HFF-Myc (cell line): Measurements from ENCODE around the gene CYREN.
"Not testable (repeated sequence)": the region's sequence is repeated elsewhere in the genome, so short reads cannot be mapped to it uniquely, and the experiment has no call there.

Experiments used
- DNase-seq: peaks from one replicate; pipeline ENCODE4 v3.0.0-alpha.2; 2011; ENCODE audit warnings: low read depth; ENCODE audit errors: extremely low read depth
- H3K4me3 ChIP-seq: replicated peaks from 2 replicates; pipeline ENCODE4 v1.5.1; 2011; ENCODE audit warnings: low read depth, mild to moderate bottlenecking, control low read depth, low read length
- CTCF ChIP-seq: IDR thresholded peaks from 2 replicates; pipeline ENCODE4 v1.5.1; 2012; ENCODE audit warnings: mild to moderate bottlenecking, low read depth, low read length, control low read depth; ENCODE audit errors: missing control alignments

The CYREN gene, protein sequence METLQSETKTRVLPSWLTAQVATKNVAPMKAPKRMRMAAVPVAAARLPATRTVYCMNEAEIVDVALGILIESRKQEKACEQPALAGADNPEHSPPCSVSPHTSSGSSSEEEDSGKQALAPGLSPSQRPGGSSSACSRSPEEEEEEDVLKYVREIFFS

GRCh38 chr7:135170274-135170997 lies at the start of gene CYREN:
CYREN (minus strand) TSS chr7:135170707; CDS start chr7:135168922, 1,785 bp downstream.
- peak within 1 kb of the TSS; percentile 84 for H3K4me3 ChIP-seq
- peak; percentile 58 for TF ChIP-seq CTCF
- DNase-seq, result peak; percentile 63

DNA sequence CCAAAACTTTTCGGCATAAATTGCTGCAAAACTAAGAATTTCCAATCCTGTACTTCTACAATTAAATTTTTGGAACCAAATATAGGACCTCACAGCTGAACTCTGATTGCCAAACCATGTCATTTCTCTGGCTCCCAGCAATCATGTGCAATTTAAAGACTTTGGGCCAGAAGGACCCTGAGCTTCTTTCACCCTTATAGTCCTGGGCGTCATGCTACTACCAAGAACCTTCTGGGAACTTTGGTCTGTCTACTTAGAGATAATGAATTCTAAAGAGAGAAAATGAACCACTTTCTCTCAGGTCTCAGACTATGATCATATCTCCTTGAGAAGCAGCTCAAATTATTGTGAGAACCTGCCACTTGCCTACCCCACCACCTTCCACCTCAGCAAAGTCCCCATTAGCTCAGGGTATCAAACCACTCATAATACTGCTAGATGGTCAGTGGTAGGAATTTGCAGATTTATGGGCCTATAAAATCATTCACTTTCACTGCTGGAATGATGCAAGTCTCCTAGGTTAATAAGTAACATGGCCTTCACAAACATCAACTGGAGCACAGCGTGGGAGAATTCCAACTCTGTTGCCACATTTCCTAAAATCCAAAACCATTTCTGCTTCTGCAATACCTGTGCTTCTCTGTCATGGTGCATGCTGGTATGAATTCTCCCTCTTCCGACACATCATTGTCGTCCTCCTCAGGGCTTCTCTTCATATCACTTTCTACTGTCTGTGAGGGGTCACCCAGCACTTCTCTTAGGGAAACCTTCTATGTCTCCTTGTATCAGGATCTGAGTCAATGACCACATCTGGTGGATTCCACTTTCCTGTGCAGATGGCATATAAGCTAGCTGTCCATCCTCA lies 47.4 kb upstream of the CYREN start:
- DNase-seq, result no peak
- no peak for TF ChIP-seq CTCF
- no peak overlapping the region for H3K4me3 ChIP-seq

DNA sequence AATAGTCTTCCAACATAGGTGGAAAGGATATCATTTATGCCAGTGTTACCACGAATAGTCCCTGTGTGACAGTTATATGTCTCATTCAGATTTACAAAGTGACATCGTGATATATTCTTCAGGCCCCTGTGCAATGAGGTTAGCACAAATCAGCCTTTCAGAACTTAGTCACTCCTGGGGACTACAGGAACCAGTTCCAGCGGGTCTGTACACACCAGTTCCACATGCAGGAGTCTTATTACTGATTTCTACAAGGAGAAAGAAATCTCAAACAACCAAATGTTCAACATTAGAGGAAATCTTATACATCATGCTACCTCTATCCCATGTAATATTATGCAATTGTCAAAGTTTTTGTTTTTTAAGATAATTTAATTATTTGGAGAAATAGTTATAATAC lies 45.2 kb upstream of the CYREN start:
- DNase-seq, result no peak
- no peak for TF ChIP-seq CTCF

DNA sequence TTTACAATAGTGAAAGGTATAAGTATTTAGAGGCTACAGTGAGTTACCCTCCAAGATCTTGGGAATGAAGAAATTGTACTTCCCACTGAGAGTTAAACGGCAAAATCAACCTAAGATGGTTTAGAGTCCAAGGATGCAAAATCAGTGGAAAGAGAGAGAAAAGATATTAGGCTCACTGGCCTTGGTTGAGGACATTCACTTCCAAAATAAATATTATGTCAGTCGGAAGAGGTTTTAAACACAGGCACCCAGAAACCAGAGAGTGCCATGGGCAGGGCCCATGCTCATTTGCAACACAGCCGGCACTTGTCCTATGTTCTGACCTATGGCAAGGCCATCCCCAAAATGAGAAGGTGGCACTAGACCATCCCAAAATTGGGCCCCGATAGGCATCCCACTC lies 44.7 kb upstream of the CYREN start:
- no peak for DNase-seq
- no peak overlapping the region for H3K4me3 ChIP-seq
- no peak for TF ChIP-seq CTCF

More for the DNA sequence above, 45.2 kb upstream of the CYREN start:
- no peak overlapping the region for H3K4me3 ChIP-seq

DNA sequence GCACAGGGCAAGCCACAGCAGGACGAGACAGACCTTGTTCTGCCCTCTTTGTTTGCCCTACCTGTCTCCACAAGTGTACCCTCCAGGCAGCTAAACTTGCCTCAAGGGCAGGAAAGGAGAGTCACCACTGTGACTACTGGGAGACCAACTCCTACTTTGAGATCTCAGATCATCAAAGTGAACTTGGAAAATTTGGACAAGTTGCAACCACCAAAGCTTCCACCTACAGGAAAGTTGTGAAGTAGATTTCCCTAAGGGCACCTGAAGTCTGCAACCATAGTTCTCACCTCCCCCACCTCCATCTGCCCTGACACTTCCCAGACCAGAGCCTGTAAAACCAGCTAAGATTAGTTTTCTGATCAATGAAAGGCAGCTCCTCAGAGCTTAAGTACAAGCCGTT lies 43.3 kb upstream of the CYREN start:
- no peak for DNase-seq
- H3K4me3 ChIP-seq, result no peak overlapping the region
- TF ChIP-seq CTCF, result no peak

- DNase-seq, result not testable (repeated sequence)
- peak overlapping the region; percentile 75 for H3K4me3 ChIP-seq
Observed at GRCh38 chr7:135211946-135212685, 41.6 kb upstream of the CYREN start.
